Testis (tissue), 2 donors: ENCODE results near the gene NFIX.

Experiments used
- POLR2A ChIP-seq: fragments of 450-650 bp; IDR thresholded peaks from one replicate; pipeline ENCODE4 v1.6.1; 2017; ENCODE audit warnings: antibody characterized with exemption, mild to moderate bottlenecking, moderate library complexity
- TF ChIP-seq, protein P1 (sequence below), 3 experiments: fragments of 450-650 bp in 2 of 3; fragments of 200-600 bp in 1 of 3; sonication (generic) in 1 of 3; IDR thresholded peaks; one replicate each; pipeline ENCODE4 v1.5.1; 2016 to 2019; ENCODE audit warnings: antibody characterized with exemption in 3 of 3, mild to moderate bottlenecking in 2 of 3, moderate library complexity in 1 of 3

GRCh38 chr19:13094106-13094504 is 98.8 kb downstream of the NFIX start:
- TF ChIP-seq, protein P1, sequence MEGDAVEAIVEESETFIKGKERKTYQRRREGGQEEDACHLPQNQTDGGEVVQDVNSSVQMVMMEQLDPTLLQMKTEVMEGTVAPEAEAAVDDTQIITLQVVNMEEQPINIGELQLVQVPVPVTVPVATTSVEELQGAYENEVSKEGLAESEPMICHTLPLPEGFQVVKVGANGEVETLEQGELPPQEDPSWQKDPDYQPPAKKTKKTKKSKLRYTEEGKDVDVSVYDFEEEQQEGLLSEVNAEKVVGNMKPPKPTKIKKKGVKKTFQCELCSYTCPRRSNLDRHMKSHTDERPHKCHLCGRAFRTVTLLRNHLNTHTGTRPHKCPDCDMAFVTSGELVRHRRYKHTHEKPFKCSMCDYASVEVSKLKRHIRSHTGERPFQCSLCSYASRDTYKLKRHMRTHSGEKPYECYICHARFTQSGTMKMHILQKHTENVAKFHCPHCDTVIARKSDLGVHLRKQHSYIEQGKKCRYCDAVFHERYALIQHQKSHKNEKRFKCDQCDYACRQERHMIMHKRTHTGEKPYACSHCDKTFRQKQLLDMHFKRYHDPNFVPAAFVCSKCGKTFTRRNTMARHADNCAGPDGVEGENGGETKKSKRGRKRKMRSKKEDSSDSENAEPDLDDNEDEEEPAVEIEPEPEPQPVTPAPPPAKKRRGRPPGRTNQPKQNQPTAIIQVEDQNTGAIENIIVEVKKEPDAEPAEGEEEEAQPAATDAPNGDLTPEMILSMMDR (IDR thresholded peaks at IDR 0.05): no peak
- no peak for TF ChIP-seq POLR2A
